Endothelial cell of umbilical vein (primary cell): ENCODE results near the gene SPIRE1. TPM values are rescaled to one million over a fixed set of nuclear protein-coding genes. Genes with fewer than 3 reads are reported as not detected.

ENCODE experiments used
- BruUV-seq: library from RNA; stranded (reverse); fragments of 400-500 nt; replicated peaks from 2 replicates; lab custom pipeline; 2021; lab: Mats Ljungman, UMichigan
- CTCF ChIA-PET: fragments of 300-600, 350-600 bp; sonication (Branson Sonifier 250); formaldehyde crosslinking; loops from one replicate; lab custom pipeline; 2021; ENCODE audit warnings: antibody characterized with exemption, inconsistent platforms; lab: Charles Lee
- POLR2A ChIA-PET: fragments of 300-600, 350-600 bp; sonication (Branson Sonifier 250); formaldehyde crosslinking; loops from one replicate; lab custom pipeline; 2021; ENCODE audit warnings: antibody characterized with exemption, inconsistent platforms; lab: Charles Lee
- DNase-seq: peaks from one replicate; pipeline ENCODE4 v3.0.0-alpha.2; 2011; ENCODE audit warnings: low read depth, low spot score
- FAIRE-seq: peaks from 2 replicates; lab custom pipeline; 2011; peaks lifted over from hg19 to GRCh38; lab: Jason Lieb, UNC
- H2AFZ ChIP-seq: 2 replicates; pipeline ENCODE4 v1.6.0; 2012; ENCODE audit warnings: low read depth, low read length, control low read depth, inconsistent platforms
- H3K27ac ChIP-seq: 2 replicates; pipeline ENCODE4 v1.5.1; 2011; ENCODE audit warnings: low read depth, mild to moderate bottlenecking, control low read depth, low read length, moderate library complexity; ENCODE audit not compliant: insufficient read depth
- H3K27me3 ChIP-seq, 2 experiments: 2 replicates each; pipeline versions ENCODE4 v1.6.0 to v1.6.1; 2011; ENCODE audit warnings: low read length in 2 of 2, mixed read lengths in 1 of 2; ENCODE audit not compliant: control insufficient read depth in 2 of 2, insufficient read depth in 2 of 2
- H3K36me3 ChIP-seq, 2 experiments: 2 replicates in 1 of 2; 3 replicates in 1 of 2; pipeline ENCODE4 v1.5.1; 2011; ENCODE audit warnings: low read length in 2 of 2, mild to moderate bottlenecking in 1 of 2, moderate library complexity in 1 of 2; ENCODE audit not compliant: control insufficient read depth in 2 of 2, insufficient read depth in 2 of 2; ENCODE audit errors: extremely low read depth in 1 of 2
- H3K4me1 ChIP-seq: 3 replicates; pipeline ENCODE4 v1.5.1; 2011; ENCODE audit warnings: mild to moderate bottlenecking, low read length; ENCODE audit not compliant: control insufficient read depth, insufficient read depth; ENCODE audit errors: extremely low read depth
- H3K4me2 ChIP-seq: 2 replicates; pipeline ENCODE4 v1.6.1; 2011; ENCODE audit warnings: low read length, control low read depth, mixed read lengths; ENCODE audit not compliant: insufficient read depth
- H3K4me3 ChIP-seq, 3 experiments: fragments of 200-600 bp in 1 of 3; sonication (generic), shearing (Covaris generic) in 1 of 3; replicated peaks in 1 of 3; 2 replicates each; pipeline ENCODE4 v1.5.1; 2011 to 2016; ENCODE audit warnings: control low read depth in 3 of 3, low read length in 3 of 3, mild to moderate bottlenecking in 2 of 3, inconsistent platforms in 1 of 3, low read depth in 1 of 3, moderate library complexity in 1 of 3; ENCODE audit not compliant: insufficient read depth in 1 of 3
- H3K79me2 ChIP-seq: 2 replicates; pipeline ENCODE4 v1.6.0; 2012; ENCODE audit warnings: low read length, inconsistent platforms; ENCODE audit not compliant: control insufficient read depth, insufficient read depth
- H3K9ac ChIP-seq: replicated peaks from 2 replicates; pipeline ENCODE3; 2011; ENCODE audit warnings: low read length, control low read depth; ENCODE audit not compliant: insufficient read depth; ENCODE audit errors: extremely low read depth
- H3K9me1 ChIP-seq: replicated peaks from 3 replicates; pipeline ENCODE4 v1.6.0; 2011; ENCODE audit warnings: mild to moderate bottlenecking, low read length; ENCODE audit not compliant: control insufficient read depth, insufficient read depth; ENCODE audit errors: extremely low read depth
- H3K9me3 ChIP-seq: replicated peaks from 2 replicates; pipeline ENCODE4 v1.5.1; 2012; ENCODE audit warnings: low read length, inconsistent platforms; ENCODE audit not compliant: control insufficient read depth, insufficient read depth
- H4K20me1 ChIP-seq: replicated peaks from 2 replicates; pipeline ENCODE3; 2011; ENCODE audit warnings: mild to moderate bottlenecking, low read length; ENCODE audit not compliant: control insufficient read depth, insufficient read depth; ENCODE audit errors: extremely low read depth
- EZH2 ChIP-seq: IDR thresholded peaks from 2 replicates; pipeline ENCODE4 v1.6.1; 2012; ENCODE audit warnings: borderline replicate concordance, low read depth, mild to moderate bottlenecking, moderate library complexity, low read length, inconsistent platforms; ENCODE audit not compliant: severe bottlenecking
- FOS ChIP-seq: IDR thresholded peaks from 2 replicates; pipeline ENCODE4 v1.6.1; 2011; ENCODE audit warnings: mild to moderate bottlenecking, low read length, moderate library complexity, borderline replicate concordance; ENCODE audit not compliant: insufficient read depth
- GATA2 ChIP-seq: IDR thresholded peaks from 2 replicates; pipeline ENCODE4 v1.7.0; 2011; ENCODE audit warnings: low read depth, mild to moderate bottlenecking, moderate library complexity, mixed read lengths, low read length; ENCODE audit not compliant: insufficient read length, insufficient read depth
- JUN ChIP-seq: IDR thresholded peaks from 2 replicates; pipeline ENCODE4 v1.6.1; 2011; ENCODE audit warnings: borderline replicate concordance, low read depth; ENCODE audit not compliant: insufficient read length, insufficient read depth
- MAX ChIP-seq: IDR thresholded peaks from 2 replicates; pipeline ENCODE4 v1.6.1; 2011; ENCODE audit not compliant: insufficient read depth, insufficient read length
- MYC ChIP-seq: IDR thresholded peaks from one replicate; pipeline ENCODE4 v1.6.1; 2011; ENCODE audit warnings: mild to moderate bottlenecking, low read depth, low read length
- POLR2A ChIP-seq: IDR thresholded peaks from 2 replicates; pipeline ENCODE4 v1.6.1; 2012; ENCODE audit warnings: low read depth, mild to moderate bottlenecking, control low read depth, low read length
- POLR2AphosphoS5 ChIP-seq: IDR thresholded peaks from 2 replicates; pipeline ENCODE4 v1.6.1; 2012; ENCODE audit warnings: low read depth, mild to moderate bottlenecking, control low read depth, low read length, moderate library complexity; ENCODE audit not compliant: insufficient read depth
- dilution Hi-C: fragments of 300-500 bp; cut with MboI; formaldehyde crosslinking; loops from one replicate; pipeline ENCODE4 v1.15.0; 2019; ENCODE audit warnings: low sequenced_read_pairs; ENCODE audit not compliant: extremely low pct_ligation_motif_present
- intact Hi-C: fragments of 100-400 bp; cut with micrococcal nuclease; formaldehyde crosslinking; loops from one replicate; pipeline ENCODE4 v1.10.0; 2022
- polyA plus RNA-seq, 4 experiments: library from polyadenylated mRNA; depleted of rRNA in 3 of 4; stranded (reverse) in 3 of 4; unstranded in 1 of 4; fragments of >200 nt; gene quantifications; 2 replicates each; pipeline versions ENCODE4 v1.2.1 to v1.2.3, GENCODE V29; 2011 to 2012; ENCODE audit warnings: missing spikeins in 1 of 4
- total RNA-seq: library from RNA; stranded (reverse); gene quantifications from 2 replicates; pipeline ENCODE4 v1.2.3, GENCODE V29; 2021
- TF ChIP-seq, protein P1 (sequence below), 2 donors: IDR thresholded peaks; 1 replicate in 1 of 2; 2 replicates in 1 of 2; pipeline ENCODE4 v1.5.1; 2011; ENCODE audit warnings: low read length in 2 of 2, mild to moderate bottlenecking in 2 of 2, moderate library complexity in 2 of 2, control low read depth in 1 of 2, inconsistent platforms in 1 of 2, low read depth in 1 of 2; ENCODE audit not compliant: insufficient read depth in 1 of 2; ENCODE audit errors: extremely low read depth in 1 of 2

SPIRE1 gene
- total and polyA plus RNA-seq, 2 donors (not counting 3 experiments of a cell fraction or from before 2014, with no cell fraction given): 13.1 to 44.0 TPM

DNA sequence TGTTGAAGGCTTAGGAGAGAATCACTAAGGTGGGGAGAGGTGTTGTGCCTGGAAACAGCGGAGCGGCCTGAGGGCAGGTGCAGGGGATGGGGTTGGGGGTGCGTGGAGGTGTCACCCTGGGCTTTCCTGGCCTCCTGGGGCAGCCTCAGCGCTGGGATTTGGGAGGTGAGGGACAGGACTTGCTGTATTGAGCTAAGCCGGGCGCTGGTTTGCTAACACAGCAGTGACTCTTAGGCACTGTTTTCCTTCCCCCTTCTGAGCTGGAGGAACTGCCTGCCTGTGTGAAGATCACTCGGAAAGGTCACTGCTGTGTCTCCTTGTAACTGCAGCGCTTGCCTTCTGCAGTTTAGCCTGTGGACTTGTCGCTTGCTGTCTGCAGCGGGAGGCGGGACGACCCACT, 229.0 kb downstream of the SPIRE1 start:
- intact Hi-C loops (no loop called here), dilution Hi-C loops (no loop called here)
- Histone ChIP-seq H3K4me1 (peaks cover 4% of the 10 kb centered on the region), H3K9me3 (no peaks in the 10 kb centered on the region), H4K20me1 (no peaks in the 10 kb centered on the region), H2AFZ (no peak overlapping the region), H3K36me3 (peaks cover 3% of the 10 kb centered on the region in 2 experiments), H3K79me2 (no peaks in the 10 kb centered on the region), H3K27me3 (no peaks in the 10 kb centered on the region), H3K27ac (no peak overlapping the region), H3K4me2 (no peak overlapping the region), H3K9ac (no peak overlapping the region), H3K9me1 (no peaks in the 10 kb centered on the region), H3K4me3 (no peak overlapping the region)
- TF ChIP-seq EZH2 (no peak), JUN (no peak), MAX (no peak), POLR2A (no peak), FOS (no peak), POLR2AphosphoS5 (no peak), MYC (no peak), GATA2 (no peak)
- TF ChIP-seq, protein P1, sequence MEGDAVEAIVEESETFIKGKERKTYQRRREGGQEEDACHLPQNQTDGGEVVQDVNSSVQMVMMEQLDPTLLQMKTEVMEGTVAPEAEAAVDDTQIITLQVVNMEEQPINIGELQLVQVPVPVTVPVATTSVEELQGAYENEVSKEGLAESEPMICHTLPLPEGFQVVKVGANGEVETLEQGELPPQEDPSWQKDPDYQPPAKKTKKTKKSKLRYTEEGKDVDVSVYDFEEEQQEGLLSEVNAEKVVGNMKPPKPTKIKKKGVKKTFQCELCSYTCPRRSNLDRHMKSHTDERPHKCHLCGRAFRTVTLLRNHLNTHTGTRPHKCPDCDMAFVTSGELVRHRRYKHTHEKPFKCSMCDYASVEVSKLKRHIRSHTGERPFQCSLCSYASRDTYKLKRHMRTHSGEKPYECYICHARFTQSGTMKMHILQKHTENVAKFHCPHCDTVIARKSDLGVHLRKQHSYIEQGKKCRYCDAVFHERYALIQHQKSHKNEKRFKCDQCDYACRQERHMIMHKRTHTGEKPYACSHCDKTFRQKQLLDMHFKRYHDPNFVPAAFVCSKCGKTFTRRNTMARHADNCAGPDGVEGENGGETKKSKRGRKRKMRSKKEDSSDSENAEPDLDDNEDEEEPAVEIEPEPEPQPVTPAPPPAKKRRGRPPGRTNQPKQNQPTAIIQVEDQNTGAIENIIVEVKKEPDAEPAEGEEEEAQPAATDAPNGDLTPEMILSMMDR (IDR thresholded peaks at IDR 0.05; ENCODE audit: extremely low read depth in 1 of 2, insufficient read depth in 1 of 2, low read depth in 1 of 2, low read length in 2 of 2): no peak
- ChIA-PET POLR2A (no interaction called here), CTCF (no interaction called here)
- no peak for FAIRE-seq
- no peak for DNase-seq
- BruUV-seq: no TSS peak
